Mononuclear cell (primary cell): ENCODE data around the gene FBXO42. TPM values are rescaled to one million over a fixed set of nuclear protein-coding genes. Genes with fewer than 3 reads are reported as not detected.
"Not testable (repeated sequence)": the region's sequence is repeated elsewhere in the genome, so short reads cannot be mapped to it uniquely, and the experiment has no call there.

ENCODE experiments used
- H3K27me3 ChIP-seq: 2 replicates; pipeline ENCODE4 v1.6.0; 2011; ENCODE audit warnings: low read length, control low read depth; ENCODE audit not compliant: insufficient read depth
- H3K4me1 ChIP-seq: 2 replicates; pipeline ENCODE4 v1.5.1; 2011; ENCODE audit warnings: mild to moderate bottlenecking, low read length, control low read depth; ENCODE audit not compliant: insufficient read depth
- H3K4me3 ChIP-seq: 2 replicates; pipeline ENCODE4 v1.5.1; 2011; ENCODE audit warnings: mild to moderate bottlenecking, low read length, moderate library complexity
- H3K9me3 ChIP-seq: 2 replicates; pipeline ENCODE4 v1.5.1; 2011; ENCODE audit warnings: low read depth, mild to moderate bottlenecking, control low read depth, low read length
- total RNA-seq: library from RNA; depleted of rRNA; stranded (reverse); fragments of >200 nt; gene quantifications from one replicate; pipeline ENCODE4 v1.2.3, GENCODE V29; 2012

Gene FBXO42
- total RNA-seq, 1 donor: 25.6 TPM

- Histone ChIP-seq H3K4me1 (peaks cover 22% of the 10 kb centered on the region), H3K4me3 (no peak overlapping the region), H3K27me3 (no peaks in the 10 kb centered on the region), H3K9me3 (no peaks in the 10 kb centered on the region)
These were observed 103.4 kb downstream of the FBXO42 start for GRCh38 chr1:16248603-16249516.

GRCh38 chr1:16248007-16248436 is 104.3 kb downstream of the FBXO42 start:
- Histone ChIP-seq H3K4me1 (peaks cover 22% of the 10 kb centered on the region), H3K4me3 (no peak overlapping the region), H3K9me3 (no peaks in the 10 kb centered on the region)

GRCh38 chr1:16247441-16247840 is 104.8 kb downstream of the FBXO42 start:
- Histone ChIP-seq H3K4me3 (no peak overlapping the region), H3K27me3 (no peaks in the 10 kb centered on the region), H3K9me3 (no peaks in the 10 kb centered on the region), H3K4me1 (peaks cover 22% of the 10 kb centered on the region)

More at GRCh38 chr1:16248007-16248436, 104.3 kb downstream of the FBXO42 start:
- H3K27me3 ChIP-seq: no peaks in the 10 kb centered on the region

- Histone ChIP-seq H3K9me3 (no peaks in the 10 kb centered on the region), H3K4me1 (peaks cover 22% of the 10 kb centered on the region), H3K4me3 (no peak overlapping the region), H3K27me3 (no peaks in the 10 kb centered on the region)
These were observed 105.3 kb downstream of the FBXO42 start for GRCh38 chr1:16246961-16247360.

GRCh38 chr1:16246239-16246638 is 106.0 kb downstream of the FBXO42 start:
- not testable (repeated sequence) for H3K27me3 ChIP-seq, H3K4me3 ChIP-seq, H3K9me3 ChIP-seq
- H3K4me1 ChIP-seq: peaks cover 22% of the 10 kb centered on the region

- no peaks in the 10 kb centered on the region for H3K9me3 ChIP-seq
- H3K4me1 ChIP-seq: peaks cover 22% of the 10 kb centered on the region
- no peaks in the 10 kb centered on the region for H3K27me3 ChIP-seq
- H3K4me3 ChIP-seq: no peak overlapping the region
These were observed 106.6 kb downstream of the FBXO42 start for GRCh38 chr1:16245476-16246196.

GRCh38 chr1:16244650-16245285 is 107.5 kb downstream of the FBXO42 start:
- no peaks in the 10 kb centered on the region for H3K9me3 ChIP-seq
- no peaks in the 10 kb centered on the region for H3K27me3 ChIP-seq
- H3K4me3 ChIP-seq: no peak overlapping the region
- peaks cover 18% of the 10 kb centered on the region for H3K4me1 ChIP-seq

GRCh38 chr1:16243936-16244649 is 108.2 kb downstream of the FBXO42 start:
- Histone ChIP-seq H3K9me3 (no peaks in the 10 kb centered on the region), H3K4me1 (peaks cover 11% of the 10 kb centered on the region), H3K4me3 (no peak overlapping the region), H3K27me3 (no peaks in the 10 kb centered on the region)

GRCh38 chr1:16243215-16243610 is 109.1 kb downstream of the FBXO42 start:
- no peak overlapping the region for H3K4me3 ChIP-seq
- no peaks in the 10 kb centered on the region for H3K9me3 ChIP-seq
- no peaks in the 10 kb centered on the region for H3K27me3 ChIP-seq
- peaks cover 5% of the 10 kb centered on the region for H3K4me1 ChIP-seq

- Histone ChIP-seq H3K4me3 (no peak overlapping the region), H3K27me3 (no peaks in the 10 kb centered on the region), H3K9me3 (no peaks in the 10 kb centered on the region), H3K4me1 (peaks cover 9% of the 10 kb centered on the region)
These were observed 109.6 kb downstream of the FBXO42 start for GRCh38 chr1:16242556-16243214.

- peaks cover 21% of the 10 kb centered on the region for H3K4me1 ChIP-seq
- no peaks in the 10 kb centered on the region for H3K27me3 ChIP-seq
- no peak overlapping the region for H3K4me3 ChIP-seq
- no peaks in the 10 kb centered on the region for H3K9me3 ChIP-seq
These were observed 111.0 kb downstream of the FBXO42 start for GRCh38 chr1:16241221-16241708.

GRCh38 chr1:16239972-16240491 is 112.2 kb downstream of the FBXO42 start:
- peaks cover 26% of the 10 kb centered on the region for H3K4me1 ChIP-seq
- H3K4me3 ChIP-seq: no peak overlapping the region
- no peaks in the 10 kb centered on the region for H3K27me3 ChIP-seq
- no peaks in the 10 kb centered on the region for H3K9me3 ChIP-seq

- H3K27me3 ChIP-seq: no peaks in the 10 kb centered on the region
- H3K9me3 ChIP-seq: no peaks in the 10 kb centered on the region
- peaks cover 20% of the 10 kb centered on the region for H3K4me1 ChIP-seq
- peak overlapping the region; percentile 60 for H3K4me3 ChIP-seq
These were observed 114.9 kb downstream of the FBXO42 start for GRCh38 chr1:16237343-16237830.
